ENCODE results near the gene ACTL8.

Gene ACTL8

DNA sequence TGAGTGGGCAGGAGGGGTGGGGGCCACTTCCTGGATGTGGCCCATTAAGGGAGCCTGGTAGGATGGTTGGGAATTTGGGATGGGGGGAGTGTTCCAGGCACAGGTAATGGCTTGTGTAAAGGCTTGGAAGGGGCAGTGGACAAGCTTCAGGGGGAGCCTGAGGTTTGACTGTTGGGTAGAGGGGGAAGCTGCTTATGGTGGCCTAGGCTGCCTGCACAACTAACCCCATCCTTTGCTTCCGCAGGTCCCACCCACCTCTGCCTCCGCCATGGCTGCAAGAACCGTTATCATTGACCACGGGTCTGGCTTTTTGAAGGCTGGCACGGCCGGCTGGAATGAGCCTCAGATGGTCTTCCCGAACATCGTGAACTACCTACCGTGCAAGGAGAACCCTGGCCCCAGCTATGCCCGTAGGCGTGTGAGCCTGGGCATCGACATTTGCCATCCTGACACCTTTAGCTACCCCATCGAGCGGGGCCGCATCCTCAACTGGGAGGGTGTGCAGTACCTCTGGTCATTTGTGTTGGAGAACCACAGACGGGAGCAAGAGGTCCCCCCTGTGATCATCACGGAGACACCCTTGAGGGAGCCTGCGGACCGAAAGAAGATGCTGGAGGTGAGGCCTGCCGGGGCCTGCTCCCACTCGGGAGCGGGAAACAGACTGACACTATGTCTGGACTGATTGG, 67.8 kb downstream of the ACTL8 start:
- TF ChIP-seq POLR2A (IDR thresholded peaks at IDR 0.05; ENCODE audit: low read depth, low read length) (no peak), POLR2AphosphoS5 (IDR thresholded peaks at IDR 0.05; ENCODE audit: low read depth, low read length) (no peak), TAF1 (IDR thresholded peaks at IDR 0.05; ENCODE audit: borderline replicate concordance, low read depth, low read length) (no peak)
- FAIRE-seq = no peak
- DNase-seq (ENCODE audit: insufficient read length) = no peak

GRCh38 chr1:17825273-17826164, 70.4 kb downstream of the ACTL8 start:
- no peak for FAIRE-seq
- no peak for DNase-seq (ENCODE audit: insufficient read length)
- TF ChIP-seq TAF1 (IDR thresholded peaks at IDR 0.05; ENCODE audit: borderline replicate concordance, low read depth, low read length) = no peak

GRCh38 chr1:17826165-17826488, 71.0 kb downstream of the ACTL8 start:
- peak; percentile 41 for DNase-seq (ENCODE audit: insufficient read length)
- no peak for FAIRE-seq
- TF ChIP-seq TAF1 (IDR thresholded peaks at IDR 0.05; ENCODE audit: borderline replicate concordance, low read depth, low read length) = no peak

DNA sequence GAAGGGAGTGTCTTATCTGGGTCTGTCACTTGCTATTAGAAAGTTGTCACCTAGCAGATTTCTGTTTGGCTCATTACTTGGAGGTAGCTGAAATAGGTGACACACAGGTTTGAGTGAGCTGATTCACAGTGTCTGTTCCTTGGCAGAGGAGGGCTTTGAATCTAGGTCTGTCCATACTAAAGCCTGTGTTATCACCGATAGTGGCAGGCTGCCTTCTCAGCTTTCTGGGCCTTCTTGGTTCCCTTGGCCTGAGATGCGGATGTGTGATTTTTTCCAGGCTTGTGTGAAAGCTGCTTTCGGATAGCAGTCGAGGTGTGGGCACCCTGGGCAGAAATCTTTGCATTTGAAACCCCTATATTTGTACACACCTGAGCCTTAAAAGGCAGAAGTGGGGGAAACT, 73.9 kb downstream of the ACTL8 start:
- TF ChIP-seq POLR2AphosphoS5 (IDR thresholded peaks at IDR 0.05; ENCODE audit: low read depth, low read length) = no peak
- no peak for TF ChIP-seq POLR2A (IDR thresholded peaks at IDR 0.05; ENCODE audit: low read depth, low read length)
- no peak for TF ChIP-seq TAF1 (IDR thresholded peaks at IDR 0.05; ENCODE audit: borderline replicate concordance, low read depth, low read length)
- DNase-seq (ENCODE audit: insufficient read length) (no peak), FAIRE-seq (no peak)

GRCh38 chr1:17829579-17829978, 74.4 kb downstream of the ACTL8 start:
- TF ChIP-seq POLR2AphosphoS5 (IDR thresholded peaks at IDR 0.05; ENCODE audit: low read depth, low read length) (no peak), TAF1 (IDR thresholded peaks at IDR 0.05; ENCODE audit: borderline replicate concordance, low read depth, low read length) (no peak), POLR2A (IDR thresholded peaks at IDR 0.05; ENCODE audit: low read depth, low read length) (no peak)
- DNase-seq (ENCODE audit: insufficient read length) (no peak), FAIRE-seq (no peak)

DNA sequence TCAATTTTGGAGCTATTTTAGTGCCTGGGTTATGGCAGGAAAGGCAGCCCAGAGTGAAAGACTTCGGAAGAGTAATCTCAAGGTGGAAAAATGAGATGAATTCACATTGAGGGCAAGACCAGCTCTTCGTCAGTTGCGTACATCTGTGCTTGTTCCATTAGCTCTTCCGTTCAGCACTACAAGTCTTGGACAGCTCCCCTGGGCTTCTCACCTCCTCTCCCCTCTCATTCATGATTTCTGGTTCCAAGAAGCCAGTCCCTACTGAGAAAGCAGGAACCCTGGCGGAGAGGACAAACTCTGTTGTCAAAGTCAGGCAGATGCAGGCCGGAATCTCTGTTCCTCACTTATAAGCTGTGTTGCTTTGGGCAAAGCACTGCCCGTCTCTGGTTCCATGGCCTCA, 76.5 kb downstream of the ACTL8 start:
- no peak for TF ChIP-seq TAF1 (IDR thresholded peaks at IDR 0.05; ENCODE audit: borderline replicate concordance, low read depth, low read length)
- no peak for TF ChIP-seq POLR2AphosphoS5 (IDR thresholded peaks at IDR 0.05; ENCODE audit: low read depth, low read length)
- no peak for TF ChIP-seq POLR2A (IDR thresholded peaks at IDR 0.05; ENCODE audit: low read depth, low read length)
- FAIRE-seq = no peak
- DNase-seq (ENCODE audit: insufficient read length) = no peak

DNA sequence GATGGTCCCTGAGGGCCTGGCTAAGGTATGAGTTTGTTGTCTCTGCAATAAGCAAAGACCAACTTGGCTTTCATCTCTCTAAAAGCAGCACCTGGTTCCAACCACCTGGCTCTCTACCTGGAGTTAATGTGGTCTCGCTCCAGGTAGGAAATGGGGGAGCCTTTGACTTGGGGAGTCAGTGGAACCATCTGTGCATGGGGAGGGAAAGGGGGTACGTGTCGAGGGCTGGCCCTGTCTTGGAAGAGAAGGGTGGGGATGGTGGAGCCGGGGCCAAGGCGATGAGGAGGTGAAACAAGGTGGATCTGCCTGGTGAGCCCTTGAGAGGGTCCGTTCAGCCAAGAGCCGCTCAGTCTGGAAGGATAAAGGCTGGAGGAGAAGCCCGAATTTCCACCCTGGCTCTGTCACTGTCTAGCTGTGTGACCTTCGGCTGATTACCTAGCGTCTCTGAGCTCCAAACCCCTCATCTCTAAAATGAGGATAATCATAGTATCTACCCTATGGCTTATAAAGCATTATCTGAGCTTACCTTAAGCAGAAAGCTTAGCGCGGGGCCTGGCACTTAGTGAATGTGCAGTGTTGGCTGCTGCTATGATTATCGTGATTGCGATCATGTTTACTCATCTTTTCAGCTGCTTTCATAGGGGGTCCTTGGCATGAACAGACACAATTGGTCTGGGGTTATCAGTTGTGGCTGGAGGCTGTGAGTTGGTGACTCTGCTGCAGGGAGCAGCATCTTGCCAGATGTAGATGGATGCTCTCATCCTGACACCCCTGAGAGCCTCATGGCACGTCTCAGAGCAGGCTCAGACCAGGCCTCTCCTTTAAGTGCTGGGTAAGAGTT, 78.7 kb downstream of the ACTL8 start:
- TF ChIP-seq POLR2AphosphoS5 (IDR thresholded peaks at IDR 0.05; ENCODE audit: low read depth, low read length) = no peak
- TF ChIP-seq POLR2A (IDR thresholded peaks at IDR 0.05; ENCODE audit: low read depth, low read length) = no peak
- no peak for TF ChIP-seq TAF1 (IDR thresholded peaks at IDR 0.05; ENCODE audit: borderline replicate concordance, low read depth, low read length)
- DNase-seq (ENCODE audit: insufficient read length) (no peak), FAIRE-seq (no peak)

DNA sequence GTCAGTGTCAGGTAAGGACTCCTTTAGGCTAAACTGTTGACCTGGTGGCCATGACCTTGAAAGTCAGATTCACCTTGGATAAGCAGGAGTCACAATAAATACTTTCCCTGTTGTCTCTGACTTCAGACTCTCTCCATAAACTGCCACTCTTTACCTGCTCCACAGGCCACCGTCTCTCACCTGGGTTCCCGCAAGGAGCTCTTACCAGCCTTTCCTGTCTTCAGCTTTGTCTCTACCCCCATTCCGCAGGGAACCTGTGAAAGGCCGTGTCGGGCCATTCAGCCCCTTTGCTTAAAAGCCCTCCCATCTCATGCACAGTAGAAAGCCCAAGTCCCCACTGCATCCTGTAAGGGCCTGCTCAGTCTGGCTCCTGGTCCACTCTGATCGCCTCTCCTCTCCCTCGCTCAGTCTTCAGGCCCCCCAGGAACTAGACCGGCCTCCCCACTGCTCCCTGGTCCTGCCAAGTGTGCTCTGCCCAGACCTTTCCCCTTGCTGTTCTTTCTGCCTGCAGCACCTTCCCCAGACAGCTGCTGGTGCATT, 79.5 kb downstream of the ACTL8 start:
- DNase-seq (ENCODE audit: insufficient read length) (no peak), FAIRE-seq (no peak)
- TF ChIP-seq TAF1 (IDR thresholded peaks at IDR 0.05; ENCODE audit: borderline replicate concordance, low read depth, low read length) (no peak), POLR2A (IDR thresholded peaks at IDR 0.05; ENCODE audit: low read depth, low read length) (no peak), POLR2AphosphoS5 (IDR thresholded peaks at IDR 0.05; ENCODE audit: low read depth, low read length) (no peak)

DNA sequence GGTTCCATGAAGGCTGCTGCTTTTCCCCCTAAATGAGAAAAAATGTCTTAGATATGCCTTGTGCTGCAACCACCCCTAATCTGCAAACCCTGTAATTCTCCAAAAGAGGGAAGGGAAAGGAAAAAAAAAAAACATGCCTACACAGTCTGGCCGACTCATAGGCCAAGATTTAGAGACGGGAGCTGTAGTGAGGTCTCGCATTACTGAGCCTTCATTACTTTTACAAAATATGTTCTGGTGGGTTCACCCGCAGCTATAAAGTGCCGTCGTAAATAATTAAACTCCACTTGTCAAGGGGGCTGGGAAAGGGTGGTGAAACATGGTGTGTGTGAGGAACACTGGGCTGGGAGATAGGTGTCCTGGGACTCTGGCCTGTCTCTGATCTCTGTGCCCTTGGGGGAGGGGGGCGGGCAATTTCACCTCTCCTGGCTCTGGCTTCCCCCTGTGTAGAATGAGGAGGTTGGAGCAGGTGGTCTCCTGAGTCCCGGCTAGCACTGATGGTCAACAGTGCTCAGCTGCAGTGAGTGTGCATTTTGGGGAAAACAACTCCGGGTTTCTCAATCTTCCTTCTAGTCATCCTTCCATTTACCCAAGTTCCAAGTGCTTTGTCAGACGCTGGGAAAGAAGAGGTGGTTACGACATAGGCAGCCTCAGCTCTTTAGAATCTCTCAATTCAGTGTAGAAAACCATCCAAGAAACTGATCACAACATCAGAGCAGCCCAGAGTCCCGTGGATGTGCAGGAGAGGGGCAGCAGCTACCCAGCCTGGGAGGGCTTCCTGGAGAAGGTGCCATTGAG, 82.3 kb downstream of the ACTL8 start:
- no peak for DNase-seq (ENCODE audit: insufficient read length)
- no peak for TF ChIP-seq POLR2A (IDR thresholded peaks at IDR 0.05; ENCODE audit: low read depth, low read length)
- TF ChIP-seq POLR2AphosphoS5 (IDR thresholded peaks at IDR 0.05; ENCODE audit: low read depth, low read length) = no peak
- no peak for TF ChIP-seq TAF1 (IDR thresholded peaks at IDR 0.05; ENCODE audit: borderline replicate concordance, low read depth, low read length)
- no peak for FAIRE-seq

DNA sequence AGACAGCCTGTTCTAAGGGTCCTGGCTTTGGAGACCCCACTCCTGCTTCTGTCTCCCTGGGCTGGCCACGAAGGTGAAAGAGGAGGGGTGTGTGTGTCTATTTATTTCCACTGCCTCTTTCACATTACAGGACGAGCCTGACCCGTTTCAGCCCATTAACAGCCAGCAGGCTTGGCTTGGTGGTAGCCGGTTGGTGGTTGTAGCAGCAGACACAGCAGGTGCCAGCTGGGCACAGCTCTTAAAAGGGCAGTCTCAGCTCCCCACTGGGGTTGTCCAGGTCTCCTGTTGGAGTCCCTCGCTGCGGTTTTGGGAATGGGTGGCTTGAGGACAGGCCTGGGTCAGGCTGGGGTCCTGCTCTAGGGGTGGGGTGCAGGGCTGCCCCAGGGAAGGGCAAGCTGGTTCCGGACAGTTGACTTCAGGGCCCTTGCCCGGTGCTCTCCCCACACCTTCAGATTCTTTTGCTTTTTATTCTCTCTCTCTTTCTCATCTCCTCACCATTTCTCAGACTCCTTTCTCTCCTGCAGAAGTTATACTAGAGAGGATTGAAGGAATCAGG, 84.6 kb downstream of the ACTL8 start:
- FAIRE-seq (no peak), DNase-seq (ENCODE audit: insufficient read length) (no peak)
- TF ChIP-seq POLR2AphosphoS5 (IDR thresholded peaks at IDR 0.05; ENCODE audit: low read depth, low read length) (no peak), TAF1 (IDR thresholded peaks at IDR 0.05; ENCODE audit: borderline replicate concordance, low read depth, low read length) (no peak), POLR2A (IDR thresholded peaks at IDR 0.05; ENCODE audit: low read depth, low read length) (no peak)
